B cell (primary cell): ENCODE data around the gene PXDC1. TPM values are rescaled to one million over a fixed set of nuclear protein-coding genes. Genes with fewer than 3 reads are reported as not detected.

Experiments used
- ATAC-seq: fragments of 200-7000 bp; cut with Tn5 transposase; one replicate; pipeline ENCODE4 v1.10.0; 2021; ENCODE audit warnings: low read depth, mild to moderate bottlenecking, moderate number of reproducible peaks, moderate library complexity
- CTCF ChIA-PET: fragments of 350-600 bp; sonication (Branson Sonifier 250); formaldehyde crosslinking; loops from one replicate; lab custom pipeline; 2021; ENCODE audit warnings: antibody characterized with exemption, inconsistent platforms; lab: Charles Lee
- POLR2A ChIA-PET: fragments of 350-600 bp; sonication (Branson Sonifier 250); formaldehyde crosslinking; loops from one replicate; lab custom pipeline; 2021; ENCODE audit warnings: antibody characterized with exemption; lab: Charles Lee
- DNase-seq: peaks from one replicate; pipeline ENCODE4 v3.0.0; 2013
- H2AFZ ChIP-seq: 2 replicates; pipeline ENCODE4 v1.6.1; 2012; ENCODE audit warnings: mild to moderate bottlenecking, low read depth, low read length; ENCODE audit not compliant: insufficient read depth, poor library complexity, severe bottlenecking
- H3K27ac ChIP-seq, 2 donors: 1 replicate in 1 of 2; 2 replicates in 1 of 2; pipeline ENCODE4 v1.5.1; 2012 to 2013; ENCODE audit warnings: low read length in 2 of 2, mild to moderate bottlenecking in 2 of 2, moderate library complexity in 1 of 2
- H3K27me3 ChIP-seq, 4 experiments: fragments of 200-600 bp in 1 of 4; sonication (generic) in 1 of 4; replicated peaks in 1 of 4; 1 replicate in 2 of 4; 2 replicates in 2 of 4; pipeline versions ENCODE4 v1.6.1 to v1.7.0; 2013 to 2016; ENCODE audit warnings: low read length in 3 of 4, mild to moderate bottlenecking in 2 of 4, mixed read lengths in 1 of 4, moderate library complexity in 1 of 4; ENCODE audit not compliant: insufficient read depth in 4 of 4, control insufficient read depth in 3 of 4; ENCODE audit errors: control extremely low read depth in 1 of 4
- H3K36me3 ChIP-seq, 2 experiments: replicated peaks in 1 of 2; 1 replicate in 1 of 2; 2 replicates in 1 of 2; pipeline versions ENCODE4 v1.6.1 to v1.7.1; 2013; ENCODE audit warnings: low read length in 1 of 2; ENCODE audit not compliant: insufficient read depth in 2 of 2, control insufficient read depth in 1 of 2; ENCODE audit errors: control extremely low read depth in 1 of 2, extremely low read depth in 1 of 2
- H3K4me1 ChIP-seq, 2 donors: fragments of 200-600 bp in 1 of 2; sonication (generic) in 1 of 2; 1 replicate in 1 of 2; 2 replicates in 1 of 2; pipeline versions ENCODE4 v1.5.1 to v1.6.1; 2013 to 2017; ENCODE audit warnings: low read length in 2 of 2; ENCODE audit not compliant: control insufficient read depth in 2 of 2, insufficient read depth in 2 of 2
- H3K4me2 ChIP-seq: replicated peaks from 2 replicates; pipeline ENCODE3; 2012; ENCODE audit warnings: mild to moderate bottlenecking, low read depth, low read length; ENCODE audit not compliant: poor library complexity, severe bottlenecking
- H3K4me3 ChIP-seq, 5 experiments: fragments of 200-600 bp in 1 of 5; sonication (generic) in 1 of 5; 1 replicate in 3 of 5; 2 replicates in 2 of 5; pipeline versions ENCODE4 v1.5.1 to v1.7.0; 2011 to 2016; ENCODE audit warnings: low read length in 4 of 5, mild to moderate bottlenecking in 4 of 5, low read depth in 2 of 5, control low read depth in 1 of 5, moderate library complexity in 1 of 5; ENCODE audit not compliant: insufficient read depth in 1 of 5; ENCODE audit errors: control extremely low read depth in 1 of 5, extremely low read depth in 1 of 5
- H3K79me2 ChIP-seq: fragments of 200-600 bp; sonication (generic); one replicate; pipeline ENCODE4 v1.6.0; 2016; ENCODE audit warnings: low read length; ENCODE audit not compliant: control insufficient read depth, insufficient read depth
- H3K9ac ChIP-seq: fragments of 200-600 bp; sonication (generic); 2 replicates; pipeline ENCODE4 v1.6.1; 2017; ENCODE audit warnings: mild to moderate bottlenecking, low read length, moderate library complexity
- H3K9me3 ChIP-seq, 3 donors: one replicate each; pipeline versions ENCODE4 v1.6.1 to v1.7.1; 2013; ENCODE audit warnings: low read length in 2 of 3; ENCODE audit not compliant: control insufficient read depth in 2 of 3, insufficient read depth in 1 of 3; ENCODE audit errors: control extremely low read depth in 1 of 3
- H4K20me1 ChIP-seq: 2 replicates; pipeline ENCODE4 v1.6.0; 2012; ENCODE audit warnings: mild to moderate bottlenecking, low read length; ENCODE audit not compliant: insufficient read depth, control insufficient read depth, poor library complexity, severe bottlenecking
- H3K27ac Mint-ChIP-seq: one replicate; pipeline ENCODE4 v1.8.0; 2021; ENCODE audit warnings: mixed read lengths
- H3K27me3 Mint-ChIP-seq: one replicate; pipeline ENCODE4 v1.8.0; 2021; ENCODE audit warnings: mixed read lengths
- H3K4me1 Mint-ChIP-seq: one replicate; pipeline ENCODE4 v1.8.0; 2021; ENCODE audit warnings: mixed read lengths
- H3K4me3 Mint-ChIP-seq: one replicate; pipeline ENCODE4 v1.8.0; 2021; ENCODE audit warnings: mixed read lengths
- H3K9me3 Mint-ChIP-seq: one replicate; pipeline ENCODE4 v1.8.0; 2022; ENCODE audit warnings: mixed read lengths; ENCODE audit not compliant: insufficient read depth
- CTCF ChIP-seq: fragments of 200-600 bp; IDR thresholded peaks from one replicate; pipeline ENCODE4 v1.8.0; 2022; ENCODE audit warnings: antibody characterized with exemption, mild to moderate bottlenecking
- EZH2 ChIP-seq: IDR thresholded peaks from 2 replicates; pipeline ENCODE4 v1.6.1; 2012; ENCODE audit warnings: borderline replicate concordance, low read depth, mild to moderate bottlenecking, moderate library complexity, low read length; ENCODE audit not compliant: insufficient read depth, poor library complexity, severe bottlenecking
- WGBS: methylation state at CpG from one replicate; pipeline ENCODE4 v1.1.5; 2013; ENCODE audit warnings: missing lambda C conversion rate; ENCODE audit not compliant: insufficient coverage; 5-methylcytosine and 5-hydroxymethylcytosine counted together
- intact Hi-C: fragments of 100-400 bp; cut with micrococcal nuclease; formaldehyde crosslinking; loops from one replicate; pipeline ENCODE4 v1.10.0; 2022
- polyA plus RNA-seq: library from polyadenylated mRNA; depleted of rRNA; stranded (reverse); fragments of >200 nt; gene quantifications from 2 replicates; pipeline ENCODE4 v1.2.3, GENCODE V29; 2012
- total RNA-seq, 2 donors: library from RNA; stranded (reverse); fragments of 120-200 nt in 1 of 2; gene quantifications; 1 replicate in 1 of 2; 2 replicates in 1 of 2; pipeline versions ENCODE4 v1.2.3 to v1.2.4, GENCODE V29; 2013 to 2022

PXDC1 gene
- total and polyA plus RNA-seq, 2 donors (not counting 1 experiment from before 2014, with no cell fraction given) = 4.7 to 18.9 TPM

GRCh38 chr6:3747100-3747737, 4.3 kb downstream of the PXDC1 start:
- Histone ChIP-seq H3K4me2 (peak overlapping the region; percentile 59), H2AFZ (no peak overlapping the region), H3K4me1 (peaks cover 41 to 57% of the 10 kb centered on the region in 2 donors), H3K9me3 (peaks cover 0 to 1% (median 0%) of the 10 kb centered on the region in 3 donors), H4K20me1 (no peaks in the 10 kb centered on the region), H3K79me2 (no peaks in the 10 kb centered on the region), H3K4me3 (peak overlapping the region in 1 of 5 experiments; percentile 13), H3K27ac (peak overlapping the region; percentile 74 to 89), H3K36me3 (no peaks in the 10 kb centered on the region), H3K9ac (peak overlapping the region; percentile 25), H3K27me3 (peaks cover 0 to 1% (median under 1%) of the 10 kb centered on the region in 4 experiments)
- Mint-ChIP-seq H3K27me3 (no peaks in the 10 kb centered on the region), H3K4me3 (peak overlapping the region; percentile 80), H3K4me1 (peaks cover 72% of the 10 kb centered on the region), H3K9me3 (no peaks in the 10 kb centered on the region), H3K27ac (peak overlapping the region; percentile 94)
- CTCF ChIA-PET = interaction anchor here (0.9 to 7.8 kb wide), 8 partner anchors 102 to 409 kb away, joined by 3 to 85 read pairs (median 8); partner anchors contain the start of gene FAM50B
- TF ChIP-seq CTCF = no peak
- no peak for TF ChIP-seq EZH2
- 81% methylated on average over 8 of the region's 12 CpGs for WGBS
- ATAC-seq (no peak), DNase-seq (no peak)
- intact Hi-C loops = loop anchor here (2.0 to 10.0 kb wide), 7 partner anchors 18 to 1255 kb away; partner anchors contain the start of genes ECI2, RPP40, SLC22A23 and TUBB2A
- POLR2A ChIA-PET = interaction anchor here (1.2 kb wide), 1 partner anchor 9 kb away, joined by 7 read pairs; no protein-coding TSS in a partner anchor

DNA sequence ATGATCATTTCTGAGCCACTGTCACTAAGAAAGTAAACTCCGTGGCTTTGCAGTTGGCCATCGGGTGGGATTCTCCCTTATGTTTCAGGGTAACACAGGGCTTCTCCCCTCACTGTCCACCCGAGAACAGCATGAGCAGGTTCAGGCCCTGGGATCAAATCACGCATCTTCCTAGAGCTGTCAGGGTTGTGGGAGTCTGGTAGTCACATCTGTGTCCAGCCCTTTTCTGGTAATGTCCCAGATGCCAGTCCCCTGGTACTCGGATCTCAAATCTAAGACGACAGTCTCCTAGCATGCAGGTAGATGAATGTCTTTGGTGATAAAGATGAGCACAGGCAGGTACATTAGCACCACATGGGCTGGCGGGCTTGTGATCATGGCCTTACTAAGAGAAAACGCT, 4.8 kb downstream of the PXDC1 start:
- no peaks in the 10 kb centered on the region for H3K36me3 ChIP-seq
- peak overlapping the region; percentile 59 for H3K4me2 ChIP-seq
- H4K20me1 ChIP-seq = no peaks in the 10 kb centered on the region
- Mint-ChIP-seq H3K27ac (peak overlapping the region; percentile 94), H3K4me3 (peak overlapping the region; percentile 80), H3K9me3 (no peaks in the 10 kb centered on the region), H3K27me3 (no peaks in the 10 kb centered on the region), H3K4me1 (peaks cover 74% of the 10 kb centered on the region)
- no peak overlapping the region for H2AFZ ChIP-seq
- DNase-seq (no peak), ATAC-seq (no peak)
- ChIA-PET POLR2A (interaction anchor here (1.2 to 1.8 kb wide), 2 partner anchors 10 to 102 kb away, joined by 7 to 13 read pairs; partner anchors contain the start of gene FAM50B), CTCF (interaction anchor here (0.7 to 7.8 kb wide), 19 partner anchors 9 to 465 kb away, joined by 3 to 85 read pairs (median 6); partner anchors contain the start of gene FAM50B)
- no peaks in the 10 kb centered on the region for H3K9me3 ChIP-seq
- H3K4me1 ChIP-seq = peaks cover 42 to 59% of the 10 kb centered on the region in 2 donors
- WGBS = 84% methylated on average over 5 of the region's 8 CpGs
- TF ChIP-seq EZH2 (no peak), CTCF (no peak)
- H3K79me2 ChIP-seq = no peaks in the 10 kb centered on the region
- peak overlapping the region in 1 of 5 experiments; percentile 13 for H3K4me3 ChIP-seq
- intact Hi-C loops = loop anchor here (1.0 to 10.0 kb wide), 8 partner anchors 18 to 1256 kb away; partner anchors contain the start of genes ECI2, FAM50B, RPP40 and SLC22A23
- peak overlapping the region; percentile 25 for H3K9ac ChIP-seq
- peak overlapping the region; percentile 74 to 89 for H3K27ac ChIP-seq
- H3K27me3 ChIP-seq = no peaks in the 10 kb centered on the region
